HepG2 (cell line): Measurements from ENCODE around the gene GPR155. TPM values are rescaled to one million over a fixed set of nuclear protein-coding genes. Genes with fewer than 3 reads are reported as not detected.
A peak's percentile ranks its signal among the peaks of the same experiment; 100 is the strongest.

Source experiments
- ATAC-seq: fragments of 200-7000 bp; cut with Tn5 transposase; 3 replicates; pipeline ENCODE4 v1.9.1; 2020; ENCODE audit warnings: mild to moderate bottlenecking, moderate library complexity
- BruUV-seq: library from RNA; stranded (reverse); fragments of 400-500 nt; replicated peaks from 2 replicates; lab custom pipeline; 2021; lab: Mats Ljungman, UMichigan
- CTCF ChIA-PET: fragments of 300-600 bp; formaldehyde crosslinking; extraction: SDS; loops from one replicate; lab custom pipeline; 2021; ENCODE audit warnings: low total read pairs, inconsistent platforms, low intra/inter-chr PET ratio; lab: Yijun Ruan, JAX
- POLR2A ChIA-PET: fragments of 350-600 bp; sonication (Branson Sonifier 250); formaldehyde crosslinking; loops from one replicate; lab custom pipeline; 2020; ENCODE audit warnings: antibody characterized with exemption, inconsistent platforms; lab: Yijun Ruan, JAX
- DNase-seq: peaks from one replicate; pipeline ENCODE4 v3.0.0-alpha.2; 2015; ENCODE audit warnings: low spot score
- FAIRE-seq: peaks from 3 replicates; lab custom pipeline; 2011; peaks lifted over from hg19 to GRCh38; lab: Jason Lieb, UNC
- H2AFZ ChIP-seq: one replicate; pipeline ENCODE4 v1.6.1; 2011; ENCODE audit warnings: low read length, inconsistent platforms
- H3K27ac ChIP-seq: fragments of 300-600 bp; 3 replicates; pipeline ENCODE4 v1.8.0; 2011; ENCODE audit warnings: mixed run types, mild to moderate bottlenecking, mixed read lengths, low read length, inconsistent platforms; ENCODE audit not compliant: insufficient read depth; ENCODE audit errors: extremely low read length
- H3K27me3 ChIP-seq, 2 experiments: fragments of 200-600 bp in 1 of 2; 2 replicates in 1 of 2; 3 replicates in 1 of 2; pipeline versions ENCODE4 v1.6.0 to v1.8.0; 2011; ENCODE audit warnings: low read length in 2 of 2, mild to moderate bottlenecking in 2 of 2, moderate library complexity in 2 of 2, inconsistent platforms in 1 of 2; ENCODE audit not compliant: insufficient read depth in 2 of 2, control insufficient read depth in 1 of 2
- H3K36me3 ChIP-seq, 2 experiments: fragments of 200-600 bp in 1 of 2; replicated peaks in 1 of 2; 2 replicates in 1 of 2; 3 replicates in 1 of 2; pipeline versions ENCODE4 v1.5.1 to v1.8.0; 2011; ENCODE audit warnings: low read length in 2 of 2, inconsistent platforms in 1 of 2; ENCODE audit not compliant: insufficient read depth in 2 of 2, control insufficient read depth in 1 of 2
- H3K4me1 ChIP-seq: 2 replicates; pipeline ENCODE4 v1.5.1; 2012; ENCODE audit warnings: low read length, inconsistent platforms; ENCODE audit not compliant: insufficient read depth
- H3K4me2 ChIP-seq: 2 replicates; pipeline ENCODE4 v1.6.0; 2011; ENCODE audit warnings: low read depth, low read length, inconsistent platforms
- H3K4me3 ChIP-seq, 3 experiments: fragments of 200-600 bp in 1 of 3; sonication (generic), shearing (Covaris generic) in 1 of 3; replicated peaks in 1 of 3; 2 replicates each; pipeline ENCODE4 v1.5.1; 2011 to 2016; ENCODE audit warnings: low read length in 3 of 3, inconsistent platforms in 2 of 3, low read depth in 2 of 3, mild to moderate bottlenecking in 2 of 3, control low read depth in 1 of 3, mixed read lengths in 1 of 3; ENCODE audit not compliant: insufficient read depth in 1 of 3
- H3K79me2 ChIP-seq: one replicate; pipeline ENCODE4 v1.6.1; 2011; ENCODE audit warnings: low read length, inconsistent platforms; ENCODE audit not compliant: insufficient read depth
- H3K9ac ChIP-seq: 2 replicates; pipeline ENCODE4 v1.6.0; 2011; ENCODE audit warnings: mild to moderate bottlenecking, low read depth, low read length, inconsistent platforms; ENCODE audit not compliant: insufficient read depth
- H3K9me3 ChIP-seq: 2 replicates; pipeline ENCODE4 v1.5.1; 2012; ENCODE audit warnings: mild to moderate bottlenecking, low read length
- H4K20me1 ChIP-seq: 2 replicates; pipeline ENCODE4 v1.6.0; 2011; ENCODE audit warnings: inconsistent platforms, mild to moderate bottlenecking, low read length, moderate library complexity; ENCODE audit not compliant: insufficient read depth
- ASH2L ChIP-seq: fragments of 300-600, 200-600 bp; sonication (generic); IDR thresholded peaks from 2 replicates; pipeline ENCODE4 v1.7.0; 2017; ENCODE audit warnings: low read depth, mild to moderate bottlenecking, moderate library complexity, mixed read lengths, low read length; ENCODE audit not compliant: insufficient read length
- BCL6 ChIP-seq: IDR thresholded peaks from 2 replicates; pipeline ENCODE4 v1.6.1; 2016; ENCODE audit warnings: missing genetic modification reagents, missing compliant biosample characterization
- LCORL ChIP-seq, 2 experiments: fragments of 450-650 bp in 1 of 2; sonication (generic) in 1 of 2; formaldehyde crosslinking in 1 of 2; IDR thresholded peaks; 2 replicates each; pipeline versions ENCODE4 v1.5.0 to v1.6.1; 2017 to 2020; ENCODE audit warnings: antibody characterized with exemption in 1 of 2, missing genetic modification reagents in 1 of 2
- RBM39 ChIP-seq: fragments of 200-400 bp; formaldehyde crosslinking; IDR thresholded peaks from one replicate; pipeline ENCODE4 v1.6.1; 2018; ENCODE audit warnings: antibody characterized with exemption, mild to moderate bottlenecking, low read depth, low read length; ENCODE audit not compliant: poor library complexity, severe bottlenecking
- SALL2 ChIP-seq: sonication (generic); formaldehyde crosslinking; IDR thresholded peaks from 2 replicates; pipeline ENCODE4 v1.8.1; 2023; ENCODE audit warnings: mild to moderate bottlenecking, missing genetic modification reagents, inconsistent platforms
- ZFP41 ChIP-seq: sonication (generic); formaldehyde crosslinking; IDR thresholded peaks from 2 replicates; pipeline ENCODE4 v1.4.0; 2020; ENCODE audit warnings: mild to moderate bottlenecking, missing genetic modification reagents, borderline replicate concordance
- ZNF44 ChIP-seq: sonication (generic); formaldehyde crosslinking; IDR thresholded peaks from 2 replicates; pipeline ENCODE4 v1.5.1; 2020; ENCODE audit warnings: mild to moderate bottlenecking, missing genetic modification reagents
- ZNF451 ChIP-seq: sonication (generic); formaldehyde crosslinking; IDR thresholded peaks from 2 replicates; pipeline ENCODE4 v1.5.0; 2020; ENCODE audit warnings: mild to moderate bottlenecking, missing genetic modification reagents
- ZNF572 ChIP-seq: sonication (generic); formaldehyde crosslinking; IDR thresholded peaks from 2 replicates; pipeline ENCODE4 v1.5.1; 2020; ENCODE audit warnings: mild to moderate bottlenecking, missing genetic modification reagents
- ZNF775 ChIP-seq: sonication (generic); formaldehyde crosslinking; IDR thresholded peaks from 2 replicates; pipeline ENCODE4 v1.4.0; 2020; ENCODE audit warnings: missing genetic modification reagents, mild to moderate bottlenecking, moderate library complexity, borderline replicate concordance
- WGBS: methylation state at CpG from one replicate; pipeline ENCODE4 v1.1.6; 2017; ENCODE audit warnings: low lambda C conversion rate; 5-methylcytosine and 5-hydroxymethylcytosine counted together
- in situ Hi-C: cut with HindIII; loops from 2 replicates; pipeline ENCODE4 v1.10.0; 2017; ENCODE audit warnings: low pct_unique_long_range_greater_than_20kb; ENCODE audit not compliant: extremely low pct_ligation_motif_present
- intact Hi-C: fragments of 100-400 bp; cut with micrococcal nuclease; formaldehyde crosslinking; loops from one replicate; pipeline ENCODE4 v1.10.0; 2022; ENCODE audit not compliant: unreplicated experiment
- polyA plus RNA-seq, 8 experiments: library from polyadenylated mRNA; depleted of rRNA in 3 of 8; stranded (reverse) in 7 of 8; unstranded in 1 of 8; fragments of >200 nt; fragmentation: Illumina TruSeq in 4 of 8; extraction: Trizol in 4 of 8; gene quantifications; 2 replicates each; pipeline versions ENCODE4 v1.2.1 to v1.2.3, GENCODE V29; 2011 to 2016; ENCODE audit warnings: low read depth in 4 of 8, missing spikeins in 1 of 8, mixed read lengths in 1 of 8; ENCODE audit not compliant: insufficient read depth in 1 of 8
- total RNA-seq, 5 experiments: library from RNA; depleted of rRNA; stranded (reverse); fragments of >200 nt; fragmentation: Illumina TruSeq; extraction: Trizol; gene quantifications; 2 replicates each; pipeline ENCODE4 v1.2.3, GENCODE V29; 2016; ENCODE audit warnings: low read depth in 1 of 5
- TF ChIP-seq, protein P1 (sequence below): sonication (generic); formaldehyde crosslinking; IDR thresholded peaks from 2 replicates; pipeline ENCODE4 v1.9.0; 2022; ENCODE audit warnings: low read depth, missing genetic modification reagents
- TF ChIP-seq, protein P2 (sequence below): IDR thresholded peaks from 2 replicates; pipeline ENCODE4 v1.6.1; 2012; ENCODE audit warnings: inconsistent platforms
- TF ChIP-seq, protein P3 (sequence below): sonication (generic); formaldehyde crosslinking; IDR thresholded peaks from 2 replicates; pipeline ENCODE4 v1.4.0; 2020; ENCODE audit warnings: missing genetic modification reagents, mild to moderate bottlenecking, borderline replicate concordance
- TF ChIP-seq, protein P4 (sequence below): sonication (generic); formaldehyde crosslinking; IDR thresholded peaks from 2 replicates; pipeline ENCODE4 v1.4.0; 2020; ENCODE audit warnings: missing genetic modification reagents, borderline replicate concordance

The GPR155 gene
- total and polyA plus RNA-seq, 2 of the 13 experiments (the other 11 are each of a cell fraction or from before 2014, with no cell fraction given): 0.15 to 0.49 TPM

DNA sequence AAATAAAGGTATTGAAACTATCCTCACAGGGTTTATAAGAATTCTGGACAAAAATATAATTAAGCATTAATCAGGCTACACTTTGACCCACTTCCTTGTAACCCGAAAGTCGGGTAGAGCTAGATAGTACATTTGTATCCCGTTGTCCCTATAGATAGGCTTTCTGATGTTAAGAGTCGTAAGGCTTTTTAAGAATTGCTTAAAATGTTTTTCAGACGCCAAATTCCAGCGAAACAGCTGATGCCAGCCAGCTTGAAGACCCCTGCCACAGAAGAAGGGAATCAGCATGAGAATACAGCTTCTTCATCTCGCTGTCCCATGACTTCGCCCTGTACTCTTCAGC lies 962 bp upstream of the GPR155 start (continued):
- TF ChIP-seq, protein P1, sequence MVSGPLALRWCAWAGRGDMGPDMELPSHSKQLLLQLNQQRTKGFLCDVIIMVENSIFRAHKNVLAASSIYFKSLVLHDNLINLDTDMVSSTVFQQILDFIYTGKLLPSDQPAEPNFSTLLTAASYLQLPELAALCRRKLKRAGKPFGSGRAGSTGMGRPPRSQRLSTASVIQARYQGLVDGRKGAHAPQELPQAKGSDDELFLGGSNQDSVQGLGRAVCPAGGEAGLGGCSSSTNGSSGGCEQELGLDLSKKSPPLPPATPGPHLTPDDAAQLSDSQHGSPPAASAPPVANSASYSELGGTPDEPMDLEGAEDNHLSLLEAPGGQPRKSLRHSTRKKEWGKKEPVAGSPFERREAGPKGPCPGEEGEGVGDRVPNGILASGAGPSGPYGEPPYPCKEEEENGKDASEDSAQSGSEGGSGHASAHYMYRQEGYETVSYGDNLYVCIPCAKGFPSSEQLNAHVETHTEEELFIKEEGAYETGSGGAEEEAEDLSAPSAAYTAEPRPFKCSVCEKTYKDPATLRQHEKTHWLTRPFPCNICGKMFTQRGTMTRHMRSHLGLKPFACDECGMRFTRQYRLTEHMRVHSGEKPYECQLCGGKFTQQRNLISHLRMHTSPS: no peak
- TF ChIP-seq, protein P2, sequence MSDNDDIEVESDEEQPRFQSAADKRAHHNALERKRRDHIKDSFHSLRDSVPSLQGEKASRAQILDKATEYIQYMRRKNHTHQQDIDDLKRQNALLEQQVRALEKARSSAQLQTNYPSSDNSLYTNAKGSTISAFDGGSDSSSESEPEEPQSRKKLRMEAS: no peak
- TF ChIP-seq, protein P3, sequence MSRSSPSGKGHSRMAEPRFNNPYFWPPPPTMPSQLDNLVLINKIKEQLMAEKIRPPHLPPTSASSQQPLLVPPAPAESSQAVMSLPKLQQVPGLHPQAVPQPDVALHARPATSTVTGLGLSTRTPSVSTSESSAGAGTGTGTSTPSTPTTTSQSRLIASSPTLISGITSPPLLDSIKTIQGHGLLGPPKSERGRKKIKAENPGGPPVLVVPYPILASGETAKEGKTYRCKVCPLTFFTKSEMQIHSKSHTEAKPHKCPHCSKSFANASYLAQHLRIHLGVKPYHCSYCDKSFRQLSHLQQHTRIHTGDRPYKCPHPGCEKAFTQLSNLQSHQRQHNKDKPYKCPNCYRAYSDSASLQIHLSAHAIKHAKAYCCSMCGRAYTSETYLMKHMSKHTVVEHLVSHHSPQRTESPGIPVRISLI (CRISPR knock-in tag): no peak

DNA sequence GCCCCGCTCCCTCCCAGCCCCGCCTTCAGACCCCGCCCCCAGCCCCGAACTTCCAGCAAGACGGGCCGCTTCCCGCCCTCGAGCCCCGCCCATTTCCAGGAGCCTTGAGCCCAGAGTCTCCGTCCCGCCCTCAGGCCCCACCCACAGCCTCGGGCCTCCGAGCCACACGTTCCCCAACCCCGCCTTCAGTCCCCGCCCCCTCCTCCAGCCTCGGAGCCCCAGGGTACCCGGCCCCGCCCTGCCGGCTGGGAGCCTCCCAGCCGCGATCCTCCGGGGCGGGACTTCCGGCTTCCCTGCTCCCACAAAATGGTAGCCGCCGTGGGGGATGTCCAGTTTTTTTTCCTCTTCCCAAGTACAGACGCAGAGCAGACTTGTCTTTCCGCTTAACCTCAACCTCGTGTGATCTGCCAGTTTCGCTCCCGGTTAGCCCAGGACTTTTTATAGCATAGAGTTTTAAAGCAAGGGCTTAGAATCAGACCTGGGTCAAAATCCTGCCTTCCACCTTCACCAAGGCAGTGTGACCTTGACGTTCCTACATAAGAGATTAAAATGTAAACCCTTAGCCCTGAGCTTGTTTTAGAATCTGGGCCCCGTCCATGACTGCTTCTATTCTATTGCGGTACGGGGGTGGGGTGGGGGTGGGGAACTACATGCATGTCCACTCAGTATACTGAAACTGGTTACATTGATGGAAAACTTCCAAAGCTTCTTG lies 435 bp upstream of the GPR155 start:
- Histone ChIP-seq H3K79me2 (no peaks in the 10 kb centered on the region), H3K9ac (peak overlapping the region; percentile 43), H3K27me3 (peaks cover 7 to 14% of the 10 kb centered on the region in 2 experiments; a peak in 4 of 5 replicates), H4K20me1 (no peaks in the 10 kb centered on the region), H3K4me1 (peaks cover 10% of the 10 kb centered on the region), H3K9me3 (peaks cover 4% of the 10 kb centered on the region; the same call in 1 of the 2 replicates), H3K36me3 (no peaks in the 10 kb centered on the region), H3K4me3 (peak overlapping the region; percentile 62 to 87 (median 77)), H2AFZ (peak overlapping the region; percentile 99), H3K27ac (no peak overlapping the region), H3K4me2 (peak overlapping the region; percentile 80)
- ATAC-seq (peak; percentile 96), FAIRE-seq (no peak), DNase-seq (peak; percentile 93)
- WGBS: 4% methylated on average over 25 of the region's 36 CpGs
- POLR2A ChIA-PET: interaction anchor here (2.0 kb wide), 1 partner anchor 91 kb away, joined by 13 read pairs; the partner anchor contains the start of gene SCRN3
- CTCF ChIA-PET: no interaction called here
- in situ Hi-C loops: no loop called here
- no TSS peak for BruUV-seq
- intact Hi-C loops: no loop called here
- no peak for TF ChIP-seq ASH2L
- no peak for TF ChIP-seq ZNF572 (CRISPR knock-in tag)
- TF ChIP-seq, protein P4, sequence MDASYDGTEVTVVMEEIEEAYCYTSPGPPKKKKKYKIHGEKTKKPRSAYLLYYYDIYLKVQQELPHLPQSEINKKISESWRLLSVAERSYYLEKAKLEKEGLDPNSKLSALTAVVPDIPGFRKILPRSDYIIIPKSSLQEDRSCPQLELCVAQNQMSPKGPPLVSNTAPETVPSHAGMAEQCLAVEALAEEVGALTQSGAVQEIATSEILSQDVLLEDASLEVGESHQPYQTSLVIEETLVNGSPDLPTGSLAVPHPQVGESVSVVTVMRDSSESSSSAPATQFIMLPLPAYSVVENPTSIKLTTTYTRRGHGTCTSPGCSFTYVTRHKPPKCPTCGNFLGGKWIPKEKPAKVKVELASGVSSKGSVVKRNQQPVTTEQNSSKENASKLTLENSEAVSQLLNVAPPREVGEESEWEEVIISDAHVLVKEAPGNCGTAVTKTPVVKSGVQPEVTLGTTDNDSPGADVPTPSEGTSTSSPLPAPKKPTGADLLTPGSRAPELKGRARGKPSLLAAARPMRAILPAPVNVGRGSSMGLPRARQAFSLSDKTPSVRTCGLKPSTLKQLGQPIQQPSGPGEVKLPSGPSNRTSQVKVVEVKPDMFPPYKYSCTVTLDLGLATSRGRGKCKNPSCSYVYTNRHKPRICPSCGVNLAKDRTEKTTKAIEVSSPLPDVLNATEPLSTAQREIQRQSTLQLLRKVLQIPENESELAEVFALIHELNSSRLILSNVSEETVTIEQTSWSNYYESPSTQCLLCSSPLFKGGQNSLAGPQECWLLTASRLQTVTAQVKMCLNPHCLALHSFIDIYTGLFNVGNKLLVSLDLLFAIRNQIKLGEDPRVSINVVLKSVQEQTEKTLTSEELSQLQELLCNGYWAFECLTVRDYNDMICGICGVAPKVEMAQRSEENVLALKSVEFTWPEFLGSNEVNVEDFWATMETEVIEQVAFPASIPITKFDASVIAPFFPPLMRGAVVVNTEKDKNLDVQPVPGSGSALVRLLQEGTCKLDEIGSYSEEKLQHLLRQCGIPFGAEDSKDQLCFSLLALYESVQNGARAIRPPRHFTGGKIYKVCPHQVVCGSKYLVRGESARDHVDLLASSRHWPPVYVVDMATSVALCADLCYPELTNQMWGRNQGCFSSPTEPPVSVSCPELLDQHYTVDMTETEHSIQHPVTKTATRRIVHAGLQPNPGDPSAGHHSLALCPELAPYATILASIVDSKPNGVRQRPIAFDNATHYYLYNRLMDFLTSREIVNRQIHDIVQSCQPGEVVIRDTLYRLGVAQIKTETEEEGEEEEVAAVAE: no peak
- no peak for TF ChIP-seq ZNF44 (CRISPR knock-in tag)
- TF ChIP-seq RBM39: no peak
- TF ChIP-seq ZNF451 (CRISPR knock-in tag): no peak
- no peak for TF ChIP-seq SALL2 (CRISPR knock-in tag)
- TF ChIP-seq ZNF775 (CRISPR knock-in tag): no peak
- TF ChIP-seq BCL6: peak; percentile 9; the same call in 1 of the 2 replicates
- no peak for TF ChIP-seq ZFP41 (CRISPR knock-in tag)
- peak; percentile 47; the same call in 1 of the 2 replicates for TF ChIP-seq LCORL (IDR thresholded peaks at IDR 0.05)
- no peak for TF ChIP-seq LCORL (CRISPR knock-in tag; IDR thresholded peaks at IDR 0.05)
